ENCODE results near the gene SEPTIN11. TPM values are rescaled to one million over a fixed set of nuclear protein-coding genes. Genes with fewer than 3 reads are reported as not detected.

SEPTIN11 gene
- total and polyA plus RNA-seq, 2 donors (not counting 1 experiment from before 2014, with no cell fraction given), result 688 to 1,286 TPM

DNA sequence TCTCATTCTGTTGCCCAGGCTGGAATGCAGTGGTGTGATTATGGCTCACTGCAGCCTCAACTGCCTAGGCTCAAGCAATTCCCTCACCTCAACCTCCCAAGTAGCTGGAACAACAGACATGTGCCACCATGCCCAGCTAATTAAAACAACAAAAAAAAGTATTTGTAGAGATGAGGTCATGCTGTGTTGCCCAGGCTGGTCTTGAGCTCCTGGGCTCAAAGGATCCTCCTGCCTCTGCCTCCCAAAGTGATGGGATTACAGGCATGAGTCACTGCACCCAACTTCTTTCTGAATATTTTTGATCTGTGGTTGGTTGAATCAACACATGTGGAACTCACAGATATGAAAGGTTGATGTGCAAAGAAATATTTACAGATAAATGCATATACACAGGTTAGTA, 18.5 kb upstream of the SEPTIN11 start:
- TF ChIP-seq, protein P1, sequence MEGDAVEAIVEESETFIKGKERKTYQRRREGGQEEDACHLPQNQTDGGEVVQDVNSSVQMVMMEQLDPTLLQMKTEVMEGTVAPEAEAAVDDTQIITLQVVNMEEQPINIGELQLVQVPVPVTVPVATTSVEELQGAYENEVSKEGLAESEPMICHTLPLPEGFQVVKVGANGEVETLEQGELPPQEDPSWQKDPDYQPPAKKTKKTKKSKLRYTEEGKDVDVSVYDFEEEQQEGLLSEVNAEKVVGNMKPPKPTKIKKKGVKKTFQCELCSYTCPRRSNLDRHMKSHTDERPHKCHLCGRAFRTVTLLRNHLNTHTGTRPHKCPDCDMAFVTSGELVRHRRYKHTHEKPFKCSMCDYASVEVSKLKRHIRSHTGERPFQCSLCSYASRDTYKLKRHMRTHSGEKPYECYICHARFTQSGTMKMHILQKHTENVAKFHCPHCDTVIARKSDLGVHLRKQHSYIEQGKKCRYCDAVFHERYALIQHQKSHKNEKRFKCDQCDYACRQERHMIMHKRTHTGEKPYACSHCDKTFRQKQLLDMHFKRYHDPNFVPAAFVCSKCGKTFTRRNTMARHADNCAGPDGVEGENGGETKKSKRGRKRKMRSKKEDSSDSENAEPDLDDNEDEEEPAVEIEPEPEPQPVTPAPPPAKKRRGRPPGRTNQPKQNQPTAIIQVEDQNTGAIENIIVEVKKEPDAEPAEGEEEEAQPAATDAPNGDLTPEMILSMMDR (conservative IDR thresholded peaks at IDR 0.05 in 1 of 2, IDR thresholded peaks at IDR 0.05 in 1 of 2; ENCODE audit: low read depth in 1 of 2, low read length in 2 of 2), result no peak
- TF ChIP-seq EZH2 (IDR thresholded peaks at IDR 0.05; ENCODE audit: low read length, missing control alignments), result no peak
- H3K4me3 ChIP-seq (replicated peaks in 1 of 4; ENCODE audit: control extremely low read depth in 1 of 4, insufficient read depth in 1 of 4, low read depth in 3 of 4, low read length in 4 of 4), result no peak overlapping the region
- H3K27me3 ChIP-seq (ENCODE audit: control insufficient read depth, insufficient read depth, low read length), result no peaks in the 10 kb centered on the region
- H3K9me3 ChIP-seq (ENCODE audit: control insufficient read depth, insufficient read depth, low read depth, low read length), result no peaks in the 10 kb centered on the region
- no peak overlapping the region for H3K9ac ChIP-seq (ENCODE audit: insufficient read depth, low read length)
- H4K20me1 ChIP-seq (ENCODE audit: control insufficient read depth, extremely low read depth, insufficient read depth, low read length), result no peaks in the 10 kb centered on the region
- no peaks in the 10 kb centered on the region for H3K79me2 ChIP-seq (ENCODE audit: control insufficient read depth, insufficient read depth, low read length)
- H3K27ac ChIP-seq (ENCODE audit: insufficient read depth, low read length), result no peak overlapping the region
- no peak overlapping the region for H3K4me2 ChIP-seq (ENCODE audit: extremely low read depth, insufficient read depth, low read length)
- H3K4me1 ChIP-seq (ENCODE audit: control insufficient read depth, extremely low read depth, insufficient read depth, low read length), result no peaks in the 10 kb centered on the region
- H2AFZ ChIP-seq (ENCODE audit: low read length), result no peak overlapping the region
- no peaks in the 10 kb centered on the region for H3K36me3 ChIP-seq (ENCODE audit: control insufficient read depth, insufficient read depth, low read length)
- no peak for DNase-seq (ENCODE audit: low read depth in 2 of 2)

- H3K9me3 ChIP-seq (ENCODE audit: control insufficient read depth, insufficient read depth, low read depth, low read length), result no peaks in the 10 kb centered on the region
- no peaks in the 10 kb centered on the region for H3K27me3 ChIP-seq (ENCODE audit: control insufficient read depth, insufficient read depth, low read length)
- H4K20me1 ChIP-seq (ENCODE audit: control insufficient read depth, extremely low read depth, insufficient read depth, low read length), result no peaks in the 10 kb centered on the region
- no peaks in the 10 kb centered on the region for H3K4me1 ChIP-seq (ENCODE audit: control insufficient read depth, extremely low read depth, insufficient read depth, low read length)
- H3K79me2 ChIP-seq (ENCODE audit: control insufficient read depth, insufficient read depth, low read length), result no peaks in the 10 kb centered on the region
- no peak overlapping the region for H3K4me3 ChIP-seq (replicated peaks in 1 of 4; ENCODE audit: control extremely low read depth in 1 of 4, insufficient read depth in 1 of 4, low read depth in 3 of 4, low read length in 4 of 4)
- no peak overlapping the region for H3K9ac ChIP-seq (ENCODE audit: insufficient read depth, low read length)
- no peak overlapping the region for H3K27ac ChIP-seq (ENCODE audit: insufficient read depth, low read length)
- DNase-seq (ENCODE audit: low read depth in 2 of 2), result no peak
- H3K36me3 ChIP-seq (ENCODE audit: control insufficient read depth, insufficient read depth, low read length), result no peaks in the 10 kb centered on the region
- TF ChIP-seq, protein P1 (conservative IDR thresholded peaks at IDR 0.05 in 1 of 2, IDR thresholded peaks at IDR 0.05 in 1 of 2; ENCODE audit: low read depth in 1 of 2, low read length in 2 of 2), result no peak
- TF ChIP-seq EZH2 (IDR thresholded peaks at IDR 0.05; ENCODE audit: low read length, missing control alignments), result no peak
- H2AFZ ChIP-seq (ENCODE audit: low read length), result no peak overlapping the region
- H3K4me2 ChIP-seq (ENCODE audit: extremely low read depth, insufficient read depth, low read length), result no peak overlapping the region
Observed at GRCh38 chr4:76931576-76932276, 17.8 kb upstream of the SEPTIN11 start.

GRCh38 chr4:76939184-76939583, 10.4 kb upstream of the SEPTIN11 start:
- Histone ChIP-seq H3K4me3 (replicated peaks in 1 of 4; ENCODE audit: control extremely low read depth in 1 of 4, insufficient read depth in 1 of 4, low read depth in 3 of 4, low read length in 4 of 4) (no peak overlapping the region), H3K27me3 (ENCODE audit: control insufficient read depth, insufficient read depth, low read length) (no peaks in the 10 kb centered on the region), H3K9ac (ENCODE audit: insufficient read depth, low read length) (no peak overlapping the region), H3K4me1 (ENCODE audit: control insufficient read depth, extremely low read depth, insufficient read depth, low read length) (no peaks in the 10 kb centered on the region), H3K27ac (ENCODE audit: insufficient read depth, low read length) (no peak overlapping the region), H4K20me1 (ENCODE audit: control insufficient read depth, extremely low read depth, insufficient read depth, low read length) (no peaks in the 10 kb centered on the region), H2AFZ (ENCODE audit: low read length) (no peak overlapping the region), H3K9me3 (ENCODE audit: control insufficient read depth, insufficient read depth, low read depth, low read length) (no peaks in the 10 kb centered on the region), H3K79me2 (ENCODE audit: control insufficient read depth, insufficient read depth, low read length) (peaks cover 2% of the 10 kb centered on the region), H3K36me3 (ENCODE audit: control insufficient read depth, insufficient read depth, low read length) (no peaks in the 10 kb centered on the region), H3K4me2 (ENCODE audit: extremely low read depth, insufficient read depth, low read length) (no peak overlapping the region)
- TF ChIP-seq EZH2 (IDR thresholded peaks at IDR 0.05; ENCODE audit: low read length, missing control alignments), result no peak
- no peak for DNase-seq (ENCODE audit: low read depth in 2 of 2)

Data from fibroblast of lung (primary cell).